SU-DHL-6 (cell line): ENCODE measurements around the gene AK1.

Experiments
- EZH2phosphoT487 ChIP-seq: fragments of 200-600 bp; sonication (generic), shearing (Covaris generic); conservative IDR thresholded peaks from 2 replicates; pipeline ENCODE4 v1.6.1; 2018; ENCODE audit warnings: mild to moderate bottlenecking, antibody characterized with exemption, low read length, moderate library complexity, mixed read lengths
- TF ChIP-seq, protein P1 (sequence below): fragments of 200-600 bp; sonication (generic); IDR thresholded peaks from one replicate; pipeline ENCODE4 v1.5.1; 2017; ENCODE audit warnings: antibody characterized with exemption, mild to moderate bottlenecking, low read length, moderate library complexity; ENCODE audit not compliant: insufficient read depth, poor library complexity, severe bottlenecking

GRCh38 chr9:127886401-127886972, 9.0 kb upstream of the AK1 start:
- TF ChIP-seq, protein P1, sequence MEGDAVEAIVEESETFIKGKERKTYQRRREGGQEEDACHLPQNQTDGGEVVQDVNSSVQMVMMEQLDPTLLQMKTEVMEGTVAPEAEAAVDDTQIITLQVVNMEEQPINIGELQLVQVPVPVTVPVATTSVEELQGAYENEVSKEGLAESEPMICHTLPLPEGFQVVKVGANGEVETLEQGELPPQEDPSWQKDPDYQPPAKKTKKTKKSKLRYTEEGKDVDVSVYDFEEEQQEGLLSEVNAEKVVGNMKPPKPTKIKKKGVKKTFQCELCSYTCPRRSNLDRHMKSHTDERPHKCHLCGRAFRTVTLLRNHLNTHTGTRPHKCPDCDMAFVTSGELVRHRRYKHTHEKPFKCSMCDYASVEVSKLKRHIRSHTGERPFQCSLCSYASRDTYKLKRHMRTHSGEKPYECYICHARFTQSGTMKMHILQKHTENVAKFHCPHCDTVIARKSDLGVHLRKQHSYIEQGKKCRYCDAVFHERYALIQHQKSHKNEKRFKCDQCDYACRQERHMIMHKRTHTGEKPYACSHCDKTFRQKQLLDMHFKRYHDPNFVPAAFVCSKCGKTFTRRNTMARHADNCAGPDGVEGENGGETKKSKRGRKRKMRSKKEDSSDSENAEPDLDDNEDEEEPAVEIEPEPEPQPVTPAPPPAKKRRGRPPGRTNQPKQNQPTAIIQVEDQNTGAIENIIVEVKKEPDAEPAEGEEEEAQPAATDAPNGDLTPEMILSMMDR: no peak
- no peak for TF ChIP-seq EZH2phosphoT487
